Progenitor cell of endocrine pancreas (in vitro differentiated cells): Measurements from ENCODE around the gene TTC13. TPM values are rescaled to one million over a fixed set of nuclear protein-coding genes. Genes with fewer than 3 reads are reported as not detected.
A peak's percentile ranks its signal among the peaks of the same experiment; 100 is the strongest.
"Not testable (repeated sequence)": the region's sequence is repeated elsewhere in the genome, so short reads cannot be mapped to it uniquely, and the experiment has no call there.

ENCODE experiments used
- DNase-seq: peaks from one replicate; pipeline ENCODE4 v3.0.0; 2021; ENCODE audit warnings: low spot score; ENCODE audit not compliant: unreplicated experiment
- H3K27ac Mint-ChIP-seq: 2 replicates; pipeline ENCODE4 v1.8.0; 2021; ENCODE audit warnings: mild to moderate bottlenecking, moderate library complexity, mixed read lengths
- H3K27me3 Mint-ChIP-seq: 2 replicates; pipeline ENCODE4 v1.8.0; 2021; ENCODE audit warnings: mixed read lengths
- H3K36me3 Mint-ChIP-seq: 2 replicates; pipeline ENCODE4 v1.8.0; 2022; ENCODE audit warnings: mixed read lengths; ENCODE audit not compliant: insufficient read depth
- H3K4me1 Mint-ChIP-seq: 2 replicates; pipeline ENCODE4 v1.8.0; 2021; ENCODE audit warnings: low read depth, mixed read lengths
- H3K4me3 Mint-ChIP-seq: 2 replicates; pipeline ENCODE4 v1.8.0; 2021; ENCODE audit warnings: low read depth, mild to moderate bottlenecking, moderate library complexity, mixed read lengths
- H3K9me3 Mint-ChIP-seq: 2 replicates; pipeline ENCODE4 v1.8.0; 2021; ENCODE audit warnings: low read depth, mixed read lengths
- total RNA-seq: library from RNA; stranded (reverse); gene quantifications from 2 replicates; pipeline ENCODE4 v1.2.1, GENCODE V29; 2021
- TF ChIP-seq, protein P1 (sequence below): fragments of 200-600 bp; sonication (generic); IDR thresholded peaks from one replicate; pipeline ENCODE4 v1.5.0; 2021; ENCODE audit warnings: antibody characterized with exemption, mild to moderate bottlenecking; ENCODE audit not compliant: unreplicated experiment

The TTC13 gene
- total RNA-seq, 1 donor from 2014 or later = 22.3 TPM

DNA sequence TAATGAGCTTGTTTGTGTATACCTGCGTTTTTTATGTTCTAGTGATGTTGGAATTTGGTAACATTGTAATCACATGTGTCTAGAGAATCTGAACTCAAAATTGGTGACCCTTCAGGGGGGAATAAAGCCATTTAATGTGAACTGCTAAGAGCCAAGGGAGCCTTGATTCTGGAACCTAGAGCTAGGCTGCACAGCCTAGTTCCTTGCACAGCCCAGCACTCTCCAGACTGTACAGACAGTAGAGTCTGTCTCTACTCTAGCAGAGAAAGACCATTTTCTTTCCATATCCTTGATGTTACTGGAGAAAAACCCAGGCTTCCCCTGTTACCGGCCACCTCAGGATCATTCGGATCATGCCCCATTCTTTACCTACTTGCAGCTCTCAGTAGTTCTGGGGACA lies 8.8 kb upstream of the TTC13 start:
- no peak for DNase-seq
- Mint-ChIP-seq H3K9me3 (no peaks in the 10 kb centered on the region), H3K27ac (no peak overlapping the region), H3K4me3 (no peak overlapping the region), H3K36me3 (peaks cover 11% of the 10 kb centered on the region), H3K4me1 (peaks cover 31% of the 10 kb centered on the region), H3K27me3 (no peaks in the 10 kb centered on the region)
- TF ChIP-seq, protein P1, sequence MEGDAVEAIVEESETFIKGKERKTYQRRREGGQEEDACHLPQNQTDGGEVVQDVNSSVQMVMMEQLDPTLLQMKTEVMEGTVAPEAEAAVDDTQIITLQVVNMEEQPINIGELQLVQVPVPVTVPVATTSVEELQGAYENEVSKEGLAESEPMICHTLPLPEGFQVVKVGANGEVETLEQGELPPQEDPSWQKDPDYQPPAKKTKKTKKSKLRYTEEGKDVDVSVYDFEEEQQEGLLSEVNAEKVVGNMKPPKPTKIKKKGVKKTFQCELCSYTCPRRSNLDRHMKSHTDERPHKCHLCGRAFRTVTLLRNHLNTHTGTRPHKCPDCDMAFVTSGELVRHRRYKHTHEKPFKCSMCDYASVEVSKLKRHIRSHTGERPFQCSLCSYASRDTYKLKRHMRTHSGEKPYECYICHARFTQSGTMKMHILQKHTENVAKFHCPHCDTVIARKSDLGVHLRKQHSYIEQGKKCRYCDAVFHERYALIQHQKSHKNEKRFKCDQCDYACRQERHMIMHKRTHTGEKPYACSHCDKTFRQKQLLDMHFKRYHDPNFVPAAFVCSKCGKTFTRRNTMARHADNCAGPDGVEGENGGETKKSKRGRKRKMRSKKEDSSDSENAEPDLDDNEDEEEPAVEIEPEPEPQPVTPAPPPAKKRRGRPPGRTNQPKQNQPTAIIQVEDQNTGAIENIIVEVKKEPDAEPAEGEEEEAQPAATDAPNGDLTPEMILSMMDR = no peak

DNA sequence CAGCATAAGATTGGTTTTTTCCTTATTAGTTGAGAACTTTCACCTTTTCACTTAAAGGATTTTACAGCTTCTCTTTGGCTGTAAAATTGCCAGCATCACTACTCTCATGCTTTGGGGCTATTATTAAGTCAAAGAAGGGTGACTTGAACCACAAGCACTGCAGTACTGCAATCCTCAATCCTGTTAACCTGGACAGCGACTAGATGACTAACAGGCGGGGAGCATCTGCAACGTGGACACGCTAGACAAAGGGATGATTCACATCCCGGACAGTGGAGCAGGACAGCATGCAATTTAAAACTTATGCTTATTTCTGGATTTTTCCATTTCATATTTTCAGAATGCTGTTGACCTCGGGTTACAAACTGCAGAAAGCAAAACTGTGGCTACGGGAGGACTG lies 8.3 kb upstream of the TTC13 start:
- peak overlapping the region; percentile 30 for H3K27ac Mint-ChIP-seq
- H3K4me3 Mint-ChIP-seq = no peak overlapping the region
- no peaks in the 10 kb centered on the region for H3K9me3 Mint-ChIP-seq

DNA sequence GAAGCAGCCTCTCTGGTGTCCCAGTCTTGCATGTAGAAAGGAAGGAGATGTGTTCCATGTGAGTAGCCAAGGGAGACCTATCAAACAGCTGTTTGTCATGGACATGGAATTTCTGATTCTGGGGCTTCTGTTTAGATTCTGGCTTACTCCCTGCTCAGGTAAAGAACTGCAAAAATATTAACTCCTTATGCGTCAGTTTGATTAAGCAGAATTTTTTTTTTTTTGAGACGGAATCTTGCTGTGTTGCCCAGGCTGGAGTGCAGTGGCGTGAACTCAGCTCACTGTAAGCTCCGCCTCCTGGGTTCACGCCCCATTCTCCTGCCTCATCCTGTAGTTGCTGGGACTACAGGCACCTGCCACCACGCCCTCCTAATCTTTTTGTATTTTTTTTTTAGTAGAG lies 7.0 kb upstream of the TTC13 start:
- no peak for DNase-seq
- Mint-ChIP-seq H3K36me3 (peaks cover 3% of the 10 kb centered on the region), H3K27ac (no peak overlapping the region), H3K4me3 (no peak overlapping the region), H3K27me3 (no peaks in the 10 kb centered on the region), H3K4me1 (peaks cover 21% of the 10 kb centered on the region), H3K9me3 (no peaks in the 10 kb centered on the region)
- TF ChIP-seq, protein P1 = no peak

More for the DNA sequence above, 8.3 kb upstream of the TTC13 start:
- TF ChIP-seq, protein P1 = no peak
- no peak for DNase-seq
- H3K4me1 Mint-ChIP-seq = peaks cover 27% of the 10 kb centered on the region
- peaks cover 9% of the 10 kb centered on the region for H3K36me3 Mint-ChIP-seq
- no peaks in the 10 kb centered on the region for H3K27me3 Mint-ChIP-seq

DNA sequence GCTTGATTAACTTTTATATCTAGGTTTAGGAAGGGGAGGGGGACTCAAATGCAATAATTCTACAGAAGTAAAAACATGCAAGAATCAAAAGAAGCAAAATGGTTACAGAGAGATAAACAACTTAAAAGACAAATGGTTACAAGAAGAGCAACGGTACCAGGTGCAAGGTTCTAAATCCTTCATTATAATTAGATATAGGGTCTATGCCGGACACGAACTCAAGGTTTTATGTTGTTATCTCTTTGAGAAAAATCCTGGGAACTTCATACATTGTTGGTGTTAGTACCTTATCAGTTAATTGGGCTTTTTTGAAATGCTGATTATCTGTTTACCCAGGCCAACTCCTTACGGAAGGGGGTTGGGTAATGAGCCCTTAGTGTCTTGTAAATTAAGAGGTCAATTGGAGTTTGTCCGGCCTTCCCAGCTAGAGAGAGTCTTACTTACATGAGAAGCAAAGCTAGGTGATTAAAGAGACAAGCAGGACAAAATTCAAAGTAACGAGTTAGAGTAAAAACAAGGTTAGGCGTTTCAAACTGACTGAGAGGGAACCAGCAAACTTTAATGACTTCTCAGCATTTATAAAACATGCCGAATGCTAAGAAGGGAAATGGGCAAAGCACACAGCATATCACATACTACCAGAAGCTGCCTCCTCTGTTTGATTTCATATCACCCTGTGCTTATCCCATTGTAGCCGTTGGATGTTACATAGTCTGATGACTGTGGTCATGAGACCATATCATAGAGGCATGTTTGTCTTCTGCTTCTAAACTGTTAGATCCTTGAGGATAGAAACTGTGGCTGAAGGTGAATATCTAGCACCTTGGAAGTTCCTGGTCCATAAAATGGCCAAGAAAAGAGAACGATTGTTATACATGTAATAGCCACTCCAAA lies 6.2 kb upstream of the TTC13 start:
- Mint-ChIP-seq H3K4me3 (peak overlapping the region; percentile 25), H3K27ac (peak overlapping the region; percentile 82), H3K4me1 (peaks cover 25% of the 10 kb centered on the region)
- H3K9me3 Mint-ChIP-seq, DNase-seq, H3K27me3 Mint-ChIP-seq, H3K36me3 Mint-ChIP-seq: not testable (repeated sequence)

DNA sequence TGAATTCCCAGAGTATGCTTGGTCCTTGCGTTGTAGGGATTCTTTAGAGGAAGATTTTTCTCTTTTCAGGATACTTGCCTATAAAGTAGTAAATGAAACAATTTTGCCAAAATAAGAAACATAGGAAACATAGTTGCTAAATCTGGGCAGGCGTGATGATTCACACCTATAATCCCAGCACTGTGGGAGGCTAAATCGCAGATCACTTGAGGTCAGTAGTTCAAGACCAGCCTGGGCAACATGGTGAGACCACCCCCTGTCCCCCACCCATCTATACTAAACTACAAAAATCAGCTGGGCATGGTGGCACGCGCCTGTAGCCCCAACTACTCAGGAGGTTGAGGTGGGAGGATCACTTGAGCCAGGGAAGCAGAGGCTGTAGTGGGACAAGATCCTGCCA lies 5.2 kb upstream of the TTC13 start:
- H3K4me3 Mint-ChIP-seq = no peak overlapping the region
- TF ChIP-seq, protein P1 = no peak
- no peaks in the 10 kb centered on the region for H3K27me3 Mint-ChIP-seq
- peaks cover 34% of the 10 kb centered on the region for H3K4me1 Mint-ChIP-seq
- H3K9me3 Mint-ChIP-seq = no peaks in the 10 kb centered on the region
- H3K36me3 Mint-ChIP-seq = peaks cover 2% of the 10 kb centered on the region
- H3K27ac Mint-ChIP-seq = peak overlapping the region; percentile 82
- no peak for DNase-seq

DNA sequence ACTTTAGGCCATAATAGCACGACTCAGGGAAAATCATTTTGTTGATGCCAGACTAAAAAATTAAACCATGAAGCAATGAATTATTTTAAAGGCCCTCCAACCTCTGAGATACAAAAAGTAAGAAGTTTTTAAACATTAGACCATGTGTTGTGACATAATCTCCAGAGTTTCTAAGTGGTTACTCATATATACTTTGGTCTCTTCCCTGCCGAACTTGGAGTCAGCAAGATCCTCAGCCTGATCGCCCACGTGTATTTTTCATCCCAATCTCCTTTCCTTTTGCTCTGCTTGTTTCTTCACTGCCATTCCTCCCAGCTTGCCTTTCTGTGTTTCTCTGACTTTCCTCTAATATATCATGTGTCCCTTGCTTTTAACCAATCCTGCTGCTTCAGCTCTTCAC lies 4.0 kb upstream of the TTC13 start:
- Mint-ChIP-seq H3K4me1 (peaks cover 36% of the 10 kb centered on the region), H3K27me3 (no peaks in the 10 kb centered on the region), H3K27ac (no peak overlapping the region), H3K9me3 (no peaks in the 10 kb centered on the region), H3K4me3 (no peak overlapping the region), H3K36me3 (peaks cover 2% of the 10 kb centered on the region)
- TF ChIP-seq, protein P1 = no peak
- no peak for DNase-seq
